Neural cell (in vitro differentiated cells): ENCODE results near the gene TEKT4. TPM values are rescaled to one million over a fixed set of nuclear protein-coding genes. Genes with fewer than 3 reads are reported as not detected.
"Not testable (repeated sequence)": the region's sequence is repeated elsewhere in the genome, so short reads cannot be mapped to it uniquely, and the experiment has no call there.

Experiments
- H2AFZ ChIP-seq: fragments of 200-600, 300-800 bp; sonication (generic), shearing (Covaris generic); 2 replicates; pipeline ENCODE4 v1.6.0; 2014; ENCODE audit warnings: low read depth, mild to moderate bottlenecking, antibody characterized with exemption, low read length, moderate library complexity
- H3F3A ChIP-seq: fragments of 200-600 bp; shearing (Covaris generic); 2 replicates; pipeline ENCODE4 v1.6.1; 2016; ENCODE audit warnings: mild to moderate bottlenecking, moderate library complexity, mixed read lengths, antibody characterized with exemption, low read length; ENCODE audit not compliant: insufficient read depth, poor library complexity, severe bottlenecking
- H3K27ac ChIP-seq: fragments of 200-600, 300-800 bp; sonication (generic), shearing (Covaris generic); 2 replicates; pipeline ENCODE4 v1.5.1; 2014; ENCODE audit warnings: mild to moderate bottlenecking, low read length, moderate library complexity
- H3K27me3 ChIP-seq: fragments of 300-800, 200-600 bp; sonication (generic), shearing (Covaris generic); 2 replicates; pipeline ENCODE4 v1.6.0; 2014; ENCODE audit warnings: mild to moderate bottlenecking, low read depth, low read length, moderate library complexity; ENCODE audit not compliant: insufficient read depth
- H3K36me3 ChIP-seq: fragments of 300-800, 200-600 bp; sonication (generic), shearing (Covaris generic); 2 replicates; pipeline ENCODE4 v1.5.1; 2014; ENCODE audit warnings: mild to moderate bottlenecking, antibody characterized with exemption, low read length, moderate library complexity; ENCODE audit not compliant: insufficient read depth
- H3K4me2 ChIP-seq: fragments of 300-800, 200-600 bp; sonication (generic), shearing (Covaris generic); 2 replicates; pipeline ENCODE4 v1.6.0; 2014; ENCODE audit warnings: mild to moderate bottlenecking, low read length
- H3K4me3 ChIP-seq: fragments of 300-800, 200-600 bp; sonication (generic), shearing (Covaris generic); 2 replicates; pipeline ENCODE4 v1.5.1; 2014; ENCODE audit warnings: mild to moderate bottlenecking, low read length, moderate library complexity
- H3K79me2 ChIP-seq: fragments of 200-600 bp; shearing (Covaris generic); replicated peaks from 2 replicates; pipeline ENCODE4 v1.6.0; 2014; ENCODE audit warnings: mild to moderate bottlenecking, low read length, moderate library complexity; ENCODE audit not compliant: insufficient read depth
- H3K9ac ChIP-seq: fragments of 300-800, 200-600 bp; sonication (generic), shearing (Covaris generic); 2 replicates; pipeline ENCODE4 v1.6.1; 2016; ENCODE audit warnings: mild to moderate bottlenecking, low read length, mixed read lengths
- H3K9me2 ChIP-seq: fragments of 200-600 bp; shearing (Covaris generic); 2 replicates; pipeline ENCODE4 v1.6.1; 2016; ENCODE audit warnings: mild to moderate bottlenecking, low read length, mixed read lengths; ENCODE audit not compliant: insufficient read depth
- H3K9me3 ChIP-seq: fragments of 200-600, 300-800 bp; sonication (generic), shearing (Covaris generic); 2 replicates; pipeline ENCODE4 v1.6.1; 2016; ENCODE audit warnings: mild to moderate bottlenecking, mixed run types, low read length, moderate library complexity, mixed read lengths
- H4K20me1 ChIP-seq: fragments of 200-600 bp; shearing (Covaris generic); 2 replicates; pipeline ENCODE4 v1.6.1; 2016; ENCODE audit warnings: mild to moderate bottlenecking, mixed run types; ENCODE audit not compliant: insufficient read depth
- CTCF ChIP-seq: fragments of 450-650 bp; IDR thresholded peaks from 2 replicates; pipeline ENCODE4 v1.5.1; 2014; ENCODE audit warnings: antibody characterized with exemption, mild to moderate bottlenecking, moderate library complexity; ENCODE audit not compliant: poor library complexity, severe bottlenecking
- polyA plus RNA-seq: library from polyadenylated mRNA; depleted of rRNA; stranded (reverse); fragments of >200 nt; gene quantifications from 2 replicates; pipeline ENCODE4 v1.2.3, GENCODE V29; 2014
- small RNA-seq, 3 experiments: library from RNA; depleted of rRNA; stranded (forward); fragments of <200 nt; gene quantifications; one replicate each; pipeline ENCODE3, GENCODE V24; 2012

TEKT4 gene
- polyA plus RNA-seq, 1 donor from 2014 or later, result not detected

GRCh38 chr2:94906976-94907375 is 35.7 kb downstream of the TEKT4 start:
- H3K4me2 ChIP-seq, H3K9ac ChIP-seq, H2AFZ ChIP-seq, H3K27me3 ChIP-seq, H3K9me2 ChIP-seq, H3K9me3 ChIP-seq, H3K4me3 ChIP-seq, H3F3A ChIP-seq, H3K79me2 ChIP-seq, H4K20me1 ChIP-seq, H3K36me3 ChIP-seq, H3K27ac ChIP-seq: not testable (repeated sequence)

GRCh38 chr2:94923196-94923595 is 52.0 kb downstream of the TEKT4 start:
- H3K36me3 ChIP-seq, result no peaks in the 10 kb centered on the region
- no peaks in the 10 kb centered on the region for H3K27me3 ChIP-seq
- H3K4me3 ChIP-seq, result no peak overlapping the region
- H2AFZ ChIP-seq, result no peak overlapping the region
- no peak overlapping the region for H3K9ac ChIP-seq
- no peak for TF ChIP-seq CTCF
- H3K9me2 ChIP-seq, result no peaks in the 10 kb centered on the region
- no peaks in the 10 kb centered on the region for H3K79me2 ChIP-seq
- H3K4me2 ChIP-seq, result no peak overlapping the region
- H3F3A ChIP-seq, result no peaks in the 10 kb centered on the region
- H3K9me3 ChIP-seq, result no peaks in the 10 kb centered on the region
- H3K27ac ChIP-seq, result no peak overlapping the region
- H4K20me1 ChIP-seq, result no peaks in the 10 kb centered on the region

- H3K9ac ChIP-seq, H3K27ac ChIP-seq, H3K9me3 ChIP-seq, H3K4me2 ChIP-seq, H3K4me3 ChIP-seq, H2AFZ ChIP-seq, H4K20me1 ChIP-seq, H3F3A ChIP-seq, H3K27me3 ChIP-seq, H3K79me2 ChIP-seq, H3K36me3 ChIP-seq, H3K9me2 ChIP-seq: not testable (repeated sequence)
Observed at GRCh38 chr2:94924999-94925398, 53.8 kb downstream of the TEKT4 start.

Small RNAs within 50 kb of the gene (small RNA-seq; reads per million reads assigned to genes)
- 0 reads per million in 3 experiments for gene RNU6-1320P

Other genes starting within 250 kb of the TEKT4 start
- gene MAL, start 154.3 kb downstream of the TEKT4 start, polyA plus RNA-seq, result not detected in 2 replicates